HG03520 (cell line): ENCODE measurements around the gene KCNAB1.
"Not testable (repeated sequence)": the region's sequence is repeated elsewhere in the genome, so short reads cannot be mapped to it uniquely, and the experiment has no call there.

Experiments
- ATAC-seq: cut with Tn5 transposase; IDR thresholded peaks from one replicate; pipeline ENCODE4 v1.9.1; 2021; ENCODE audit warnings: mild to moderate bottlenecking, moderate library complexity; ENCODE audit not compliant: unreplicated experiment

The KCNAB1 gene

GRCh38 chr3:156120528-156121251, at the start of gene KCNAB1:
KCNAB1 (plus strand) TSS chr3:156120578.
- no peak for ATAC-seq

GRCh38 chr3:156071031-156071430, 49.3 kb upstream of the KCNAB1 start:
- no peak for ATAC-seq

- ATAC-seq: not testable (repeated sequence)
Observed at GRCh38 chr3:156072950-156073657, 47.3 kb upstream of the KCNAB1 start.

- ATAC-seq: no peak
Observed at GRCh38 chr3:156090126-156090525, 30.3 kb upstream of the KCNAB1 start.

- ATAC-seq: no peak
Observed at GRCh38 chr3:156093964-156094363, 26.4 kb upstream of the KCNAB1 start.

GRCh38 chr3:156094391-156094790, 26.0 kb upstream of the KCNAB1 start:
- no peak for ATAC-seq

GRCh38 chr3:156095652-156096051, 24.7 kb upstream of the KCNAB1 start:
- not testable (repeated sequence) for ATAC-seq

GRCh38 chr3:156098437-156099035, 21.8 kb upstream of the KCNAB1 start:
- ATAC-seq: peak; percentile 88

- not testable (repeated sequence) for ATAC-seq
Observed at GRCh38 chr3:156099348-156099747, 21.0 kb upstream of the KCNAB1 start.

GRCh38 chr3:156099984-156100383, 20.4 kb upstream of the KCNAB1 start:
- ATAC-seq: not testable (repeated sequence)

- ATAC-seq: no peak
Observed at GRCh38 chr3:156102267-156102931, 18.0 kb upstream of the KCNAB1 start.

GRCh38 chr3:156106721-156107373, 13.5 kb upstream of the KCNAB1 start:
- ATAC-seq: no peak

GRCh38 chr3:156107504-156107903, 12.9 kb upstream of the KCNAB1 start:
- ATAC-seq: no peak

- ATAC-seq: no peak
Observed at GRCh38 chr3:156108616-156109015, 11.8 kb upstream of the KCNAB1 start.

GRCh38 chr3:156109989-156110388, 10.4 kb upstream of the KCNAB1 start:
- ATAC-seq: no peak

GRCh38 chr3:156126467-156126866, 6.1 kb downstream of the KCNAB1 start:
- no peak for ATAC-seq

GRCh38 chr3:156131241-156131640, 10.9 kb downstream of the KCNAB1 start:
- ATAC-seq: no peak

- no peak for ATAC-seq
Observed at GRCh38 chr3:156131799-156132198, 11.4 kb downstream of the KCNAB1 start.

GRCh38 chr3:156132313-156132712, 11.9 kb downstream of the KCNAB1 start:
- ATAC-seq: no peak

- ATAC-seq: no peak
Observed at GRCh38 chr3:156133076-156133475, 12.7 kb downstream of the KCNAB1 start.
